ENCODE results near the gene ITGA1.

ITGA1 gene

GRCh38 chr5:52925001-52925400, 137.3 kb downstream of the ITGA1 start:
- no peak for DNase-seq (ENCODE audit: extremely low read depth, insufficient read length)
- TF ChIP-seq CTCF (IDR thresholded peaks at IDR 0.05; ENCODE audit: insufficient read depth, low read length, poor library complexity, severe bottlenecking) = no peak
- no peaks in the 10 kb centered on the region for H3K36me3 ChIP-seq (ENCODE audit: control insufficient read depth, insufficient read depth, low read length)
- no peak overlapping the region for H3K4me3 ChIP-seq (replicated peaks; ENCODE audit: low read depth, low read length)
- H3K27me3 ChIP-seq (replicated peaks; ENCODE audit: control insufficient read depth, insufficient read depth, low read length) = no peaks in the 10 kb centered on the region; the same call in 1 of the 2 replicates

GRCh38 chr5:52928689-52929088, 141.0 kb downstream of the ITGA1 start:
- Histone ChIP-seq H3K4me3 (replicated peaks; ENCODE audit: low read depth, low read length) (no peak overlapping the region), H3K27me3 (replicated peaks; ENCODE audit: control insufficient read depth, insufficient read depth, low read length) (no peaks in the 10 kb centered on the region; the same call in 1 of the 2 replicates), H3K36me3 (ENCODE audit: control insufficient read depth, insufficient read depth, low read length) (no peaks in the 10 kb centered on the region)
- no peak for TF ChIP-seq CTCF (IDR thresholded peaks at IDR 0.05; ENCODE audit: insufficient read depth, low read length, poor library complexity, severe bottlenecking)
- DNase-seq (ENCODE audit: extremely low read depth, insufficient read length) = no peak

- Histone ChIP-seq H3K4me3 (replicated peaks; ENCODE audit: low read depth, low read length) (no peak overlapping the region), H3K27me3 (replicated peaks; ENCODE audit: control insufficient read depth, insufficient read depth, low read length) (no peaks in the 10 kb centered on the region), H3K36me3 (ENCODE audit: control insufficient read depth, insufficient read depth, low read length) (no peaks in the 10 kb centered on the region)
- DNase-seq (ENCODE audit: extremely low read depth, insufficient read length) = no peak
- no peak for TF ChIP-seq CTCF (IDR thresholded peaks at IDR 0.05; ENCODE audit: insufficient read depth, low read length, poor library complexity, severe bottlenecking)
Measured at GRCh38 chr5:52938226-52938625, 150.5 kb downstream of the ITGA1 start.

GRCh38 chr5:52943285-52943684, 155.6 kb downstream of the ITGA1 start:
- peak; percentile 31 for TF ChIP-seq CTCF (IDR thresholded peaks at IDR 0.05; ENCODE audit: insufficient read depth, low read length, poor library complexity, severe bottlenecking)
- DNase-seq (ENCODE audit: extremely low read depth, insufficient read length) = no peak
- Histone ChIP-seq H3K36me3 (ENCODE audit: control insufficient read depth, insufficient read depth, low read length) (no peaks in the 10 kb centered on the region), H3K4me3 (replicated peaks; ENCODE audit: low read depth, low read length) (no peak overlapping the region), H3K27me3 (replicated peaks; ENCODE audit: control insufficient read depth, insufficient read depth, low read length) (no peaks in the 10 kb centered on the region)

- no peak for DNase-seq (ENCODE audit: extremely low read depth, insufficient read length)
- TF ChIP-seq CTCF (IDR thresholded peaks at IDR 0.05; ENCODE audit: insufficient read depth, low read length, poor library complexity, severe bottlenecking) = no peak
- Histone ChIP-seq H3K36me3 (ENCODE audit: control insufficient read depth, insufficient read depth, low read length) (no peaks in the 10 kb centered on the region), H3K27me3 (replicated peaks; ENCODE audit: control insufficient read depth, insufficient read depth, low read length) (no peaks in the 10 kb centered on the region), H3K4me3 (replicated peaks; ENCODE audit: low read depth, low read length) (no peak overlapping the region)
Measured at GRCh38 chr5:52943808-52944207, 156.1 kb downstream of the ITGA1 start.

GRCh38 chr5:52945040-52945439, 157.3 kb downstream of the ITGA1 start:
- TF ChIP-seq CTCF (IDR thresholded peaks at IDR 0.05; ENCODE audit: insufficient read depth, low read length, poor library complexity, severe bottlenecking) = no peak
- H3K27me3 ChIP-seq (replicated peaks; ENCODE audit: control insufficient read depth, insufficient read depth, low read length) = no peaks in the 10 kb centered on the region
- DNase-seq (ENCODE audit: extremely low read depth, insufficient read length) = no peak
- H3K4me3 ChIP-seq (replicated peaks; ENCODE audit: low read depth, low read length) = no peak overlapping the region; the same call in 1 of the 2 replicates
- H3K36me3 ChIP-seq (ENCODE audit: control insufficient read depth, insufficient read depth, low read length) = no peaks in the 10 kb centered on the region
